Fibroblast of villous mesenchyme (primary cell): ENCODE data around the gene PISD. TPM values are rescaled to one million over a fixed set of nuclear protein-coding genes. Genes with fewer than 3 reads are reported as not detected.

ENCODE experiments used
- DNase-seq: peaks from one replicate; pipeline ENCODE4 v3.0.0-alpha.2; 2010; ENCODE audit warnings: low read depth
- H3K4me3 ChIP-seq: 2 replicates; pipeline ENCODE4 v1.5.1; 2011; ENCODE audit warnings: low read depth, mild to moderate bottlenecking, low read length
- CTCF ChIP-seq: IDR thresholded peaks from 2 replicates; pipeline ENCODE4 v1.5.1; 2012; ENCODE audit warnings: low read depth, mild to moderate bottlenecking, low read length; ENCODE audit not compliant: insufficient read depth
- total RNA-seq: library from RNA; depleted of rRNA; stranded (reverse); fragments of >200 nt; gene quantifications from 2 replicates; pipeline ENCODE4 v1.2.3, GENCODE V29; 2012

The PISD gene
- total RNA-seq, 1 donor: 56.6 TPM

GRCh38 chr22:31662668-31663037 is 638 bp upstream of the PISD start:
- H3K4me3 ChIP-seq: peak overlapping the region; percentile 99
- DNase-seq: no peak
- no peak for TF ChIP-seq CTCF

GRCh38 chr22:31660860-31661341 is 1.1 kb downstream of the PISD start:
- peak; percentile 74 for DNase-seq
- H3K4me3 ChIP-seq: peak overlapping the region; percentile 99

GRCh38 chr22:31659246-31659645 is 2.8 kb downstream of the PISD start:
- H3K4me3 ChIP-seq: no peak overlapping the region
- no peak for DNase-seq
- TF ChIP-seq CTCF: no peak

- no peak for DNase-seq
- TF ChIP-seq CTCF: no peak
- no peak overlapping the region for H3K4me3 ChIP-seq
These were observed 7.6 kb downstream of the PISD start for GRCh38 chr22:31654408-31654807.

GRCh38 chr22:31653944-31654343 is 8.1 kb downstream of the PISD start:
- no peak overlapping the region for H3K4me3 ChIP-seq
- no peak for DNase-seq
- no peak for TF ChIP-seq CTCF

- DNase-seq: no peak
- no peak overlapping the region for H3K4me3 ChIP-seq
- no peak for TF ChIP-seq CTCF
These were observed 8.9 kb downstream of the PISD start for GRCh38 chr22:31652911-31653684.

GRCh38 chr22:31652088-31652487 is 9.9 kb downstream of the PISD start:
- no peak for DNase-seq
- TF ChIP-seq CTCF: no peak
- no peak overlapping the region for H3K4me3 ChIP-seq
